CD14-positive monocyte (primary cell): Measurements from ENCODE around the gene E2F1. TPM values are rescaled to one million over a fixed set of nuclear protein-coding genes. Genes with fewer than 3 reads are reported as not detected.

ENCODE experiments used
- DNase-seq, 3 donors: peaks; one replicate each; pipeline ENCODE4 v3.0.0-alpha.2; 2011 to 2022
- H2AFZ ChIP-seq: 2 replicates; pipeline ENCODE4 v1.6.0; 2012; ENCODE audit warnings: mild to moderate bottlenecking, low read depth, low read length, inconsistent platforms; ENCODE audit not compliant: insufficient read depth, poor library complexity, severe bottlenecking
- H3K27ac ChIP-seq, 2 donors: 1 replicate in 1 of 2; 2 replicates in 1 of 2; pipeline ENCODE4 v1.5.1; 2012 to 2013; ENCODE audit warnings: low read length in 2 of 2, control low read depth in 1 of 2, inconsistent platforms in 1 of 2, low read depth in 1 of 2, mild to moderate bottlenecking in 1 of 2
- H3K27me3 ChIP-seq, 2 donors: one replicate each; pipeline versions ENCODE4 v1.6.0 to v1.6.1; 2011 to 2013; ENCODE audit warnings: low read length in 2 of 2; ENCODE audit not compliant: control insufficient read depth in 2 of 2, insufficient read depth in 2 of 2
- H3K36me3 ChIP-seq, 2 donors: replicated peaks in 1 of 2; 1 replicate in 1 of 2; 2 replicates in 1 of 2; pipeline versions ENCODE4 v1.5.1 to v1.6.1; 2012 to 2013; ENCODE audit warnings: low read length in 2 of 2, control low read depth in 1 of 2, inconsistent platforms in 1 of 2, mild to moderate bottlenecking in 1 of 2; ENCODE audit not compliant: insufficient read depth in 2 of 2, control insufficient read depth in 1 of 2
- H3K4me1 ChIP-seq, 2 donors: 1 replicate in 1 of 2; 2 replicates in 1 of 2; pipeline versions ENCODE4 v1.5.1 to v1.6.1; 2012 to 2013; ENCODE audit warnings: low read length in 2 of 2, control low read depth in 1 of 2, inconsistent platforms in 1 of 2, mild to moderate bottlenecking in 1 of 2, moderate library complexity in 1 of 2; ENCODE audit not compliant: insufficient read depth in 2 of 2, control insufficient read depth in 1 of 2
- H3K4me2 ChIP-seq: replicated peaks from 2 replicates; pipeline ENCODE3; 2012; ENCODE audit warnings: low read length, moderate library complexity, mild to moderate bottlenecking; ENCODE audit not compliant: poor library complexity, severe bottlenecking; ENCODE audit errors: extremely low read depth
- H3K4me3 ChIP-seq, 3 experiments: fragments of 200-600 bp in 1 of 3; sonication (generic) in 1 of 3; replicated peaks in 1 of 3; 1 replicate in 2 of 3; 2 replicates in 1 of 3; pipeline ENCODE4 v1.5.1; 2011 to 2013; ENCODE audit warnings: low read length in 3 of 3, mild to moderate bottlenecking in 3 of 3, control low read depth in 2 of 3, low read depth in 2 of 3, inconsistent platforms in 1 of 3, moderate library complexity in 1 of 3
- H3K79me2 ChIP-seq: 2 replicates; pipeline ENCODE4 v1.6.0; 2012; ENCODE audit warnings: mild to moderate bottlenecking, control low read depth, inconsistent platforms, low read length, moderate library complexity; ENCODE audit not compliant: insufficient read depth
- H3K9ac ChIP-seq: 2 replicates; pipeline ENCODE4 v1.6.0; 2017; ENCODE audit warnings: low read length, mild to moderate bottlenecking; ENCODE audit not compliant: insufficient read depth, poor library complexity, severe bottlenecking
- H3K9me3 ChIP-seq, 2 donors: replicated peaks in 1 of 2; 1 replicate in 1 of 2; 2 replicates in 1 of 2; pipeline versions ENCODE4 v1.5.1 to v1.6.1; 2012 to 2013; ENCODE audit warnings: low read length in 2 of 2, control low read depth in 1 of 2; ENCODE audit not compliant: control insufficient read depth in 1 of 2, insufficient read depth in 1 of 2
- H4K20me1 ChIP-seq: 2 replicates; pipeline ENCODE4 v1.6.0; 2012; ENCODE audit warnings: mild to moderate bottlenecking, low read length, control low read depth, moderate library complexity; ENCODE audit not compliant: insufficient read depth
- H3K27ac Mint-ChIP-seq, 7 donors: one replicate each; pipeline ENCODE4 v1.8.0; 2020; ENCODE audit warnings: mild to moderate bottlenecking in 7 of 7, mixed read lengths in 7 of 7, moderate library complexity in 6 of 7, inconsistent platforms in 2 of 7
- H3K27me3 Mint-ChIP-seq, 3 donors: one replicate each; pipeline ENCODE4 v1.8.0; 2021 to 2022; ENCODE audit warnings: low read depth in 3 of 3, mild to moderate bottlenecking in 3 of 3, mixed read lengths in 3 of 3, moderate library complexity in 3 of 3, inconsistent platforms in 1 of 3
- H3K36me3 Mint-ChIP-seq, 2 donors: one replicate each; pipeline ENCODE4 v1.8.0; 2020; ENCODE audit warnings: mixed read lengths in 2 of 2, inconsistent platforms in 1 of 2, mild to moderate bottlenecking in 1 of 2
- H3K4me1 Mint-ChIP-seq: one replicate; pipeline ENCODE4 v1.8.0; 2020; ENCODE audit warnings: mild to moderate bottlenecking, mixed read lengths
- H3K4me3 Mint-ChIP-seq, 2 donors: one replicate each; pipeline ENCODE4 v1.8.0; 2020; ENCODE audit warnings: mild to moderate bottlenecking in 2 of 2, mixed read lengths in 2 of 2, moderate library complexity in 1 of 2
- H3K9me3 Mint-ChIP-seq, 7 donors: one replicate each; pipeline ENCODE4 v1.8.0; 2020 to 2022; ENCODE audit warnings: mixed read lengths in 7 of 7, mild to moderate bottlenecking in 6 of 7, moderate library complexity in 6 of 7, inconsistent platforms in 2 of 7
- CTCF ChIP-seq: fragments of 200-600 bp; IDR thresholded peaks from one replicate; pipeline ENCODE4 v1.8.0; 2022; ENCODE audit warnings: antibody characterized with exemption, mild to moderate bottlenecking
- WGBS: methylation state at CpG from one replicate; pipeline ENCODE4 v1.1.5; 2013; ENCODE audit warnings: missing lambda C conversion rate; ENCODE audit not compliant: insufficient coverage; 5-methylcytosine and 5-hydroxymethylcytosine counted together
- intact Hi-C, 2 donors: fragments of 100-400 bp; cut with micrococcal nuclease; formaldehyde crosslinking; loops; one replicate each; pipeline versions ENCODE4 v1.15.0 to v1.15.1; 2023
- polyA plus RNA-seq, 3 donors: library from polyadenylated mRNA; depleted of rRNA in 1 of 3; unstranded in 2 of 3; stranded (reverse) in 1 of 3; fragments of 300-500 nt in 2 of 3; fragments of >200 nt in 1 of 3; fragmentation: Illumina TruSeq in 2 of 3; gene quantifications; 1 replicate in 2 of 3; 2 replicates in 1 of 3; pipeline ENCODE4 v1.2.3, GENCODE V29; 2012 to 2021

The E2F1 gene
- polyA plus RNA-seq, 3 donors, result 0.17 to 1.1 TPM; not detected in 1

GRCh38 chr20:33687993-33688937, 2.1 kb upstream of the E2F1 start:
- peaks cover 24% of the 10 kb centered on the region for H3K79me2 ChIP-seq
- no peak overlapping the region for H3K4me3 ChIP-seq
- 100% methylated on average over 1 of the region's 3 CpGs for WGBS
- no peaks in the 10 kb centered on the region for H3K9me3 ChIP-seq
- H4K20me1 ChIP-seq, result no peaks in the 10 kb centered on the region
- intact Hi-C loops, result loop anchor here (5.0 to 10.0 kb wide), 2 partner anchors 34 to 47 kb away; partner anchors contain the start of genes PXMP4 (in 1 of the 2) and ZNF341 (in 1 of the 2)
- Mint-ChIP-seq H3K36me3 (no peaks in the 10 kb centered on the region), H3K4me1 (peaks cover 50% of the 10 kb centered on the region), H3K4me3 (no peak overlapping the region), H3K9me3 (no peaks in the 10 kb centered on the region), H3K27ac (peak overlapping the region in 2 of 7 donors; percentile 45 to 72), H3K27me3 (no peaks in the 10 kb centered on the region)
- H2AFZ ChIP-seq, result no peak overlapping the region
- H3K36me3 ChIP-seq, result no peaks in the 10 kb centered on the region
- no peak for TF ChIP-seq CTCF
- DNase-seq, result no peak
- no peak overlapping the region for H3K27ac ChIP-seq
- no peak overlapping the region for H3K9ac ChIP-seq
- peaks cover 30 to 50% of the 10 kb centered on the region in 2 donors for H3K4me1 ChIP-seq
- H3K4me2 ChIP-seq, result no peak overlapping the region
- no peaks in the 10 kb centered on the region for H3K27me3 ChIP-seq

GRCh38 chr20:33687370-33687915, 1.3 kb upstream of the E2F1 start:
- Mint-ChIP-seq H3K4me1 (peaks cover 50% of the 10 kb centered on the region), H3K4me3 (peak overlapping the region in 1 of 2 donors; percentile 94), H3K36me3 (no peaks in the 10 kb centered on the region), H3K27me3 (no peaks in the 10 kb centered on the region), H3K9me3 (no peaks in the 10 kb centered on the region), H3K27ac (peak overlapping the region; percentile 73 to 92 (median 86))
- 6% methylated on average over 6 of the region's 8 CpGs for WGBS
- Histone ChIP-seq H3K9me3 (no peaks in the 10 kb centered on the region), H4K20me1 (no peaks in the 10 kb centered on the region), H3K4me2 (no peak overlapping the region), H3K27ac (no peak overlapping the region), H3K9ac (no peak overlapping the region), H3K4me1 (peaks cover 30 to 50% of the 10 kb centered on the region in 2 donors), H3K36me3 (no peaks in the 10 kb centered on the region), H3K27me3 (no peaks in the 10 kb centered on the region), H3K4me3 (no peak overlapping the region), H3K79me2 (peaks cover 32% of the 10 kb centered on the region), H2AFZ (peak overlapping the region; percentile 77)
- DNase-seq, result peak in 2 of 3 donors; percentile 33 to 39
- TF ChIP-seq CTCF, result no peak
- intact Hi-C loops, result loop anchor here (5.0 to 10.0 kb wide), 2 partner anchors 35 to 47 kb away; partner anchors contain the start of genes PXMP4 (in 1 of the 2) and ZNF341 (in 1 of the 2)
